ENCODE measurements around the gene NSDHL. TPM values are rescaled to one million over a fixed set of nuclear protein-coding genes. Genes with fewer than 3 reads are reported as not detected.

The NSDHL gene
- total RNA-seq, 2 donors from 2014 or later: 11.6 to 13.8 TPM

- Histone ChIP-seq H3K27ac (no peak overlapping the region), H3K4me3 (no peak overlapping the region), H3K9me3 (no peaks in the 10 kb centered on the region), H3K27me3 (replicated peaks; ENCODE audit: insufficient read depth) (no peaks in the 10 kb centered on the region), H3K36me3 (no peaks in the 10 kb centered on the region), H3K4me1 (replicated peaks) (no peaks in the 10 kb centered on the region)
- WGBS: 89% methylated on average over 2 of the region's 2 CpGs
- DNase-seq (ENCODE audit: low spot score): no peak
- intact Hi-C loops (cut with DNase I): no loop called here
- TF ChIP-seq CTCF (IDR thresholded peaks at IDR 0.05) (no peak), POLR2A (IDR thresholded peaks at IDR 0.05) (no peak), POLR2AphosphoS5 (IDR thresholded peaks at IDR 0.05) (no peak)
Measured at GRCh38 chrX:152850465-152850864, 19.6 kb downstream of the NSDHL start.

- 97% methylated on average over 7 of the region's 7 CpGs for WGBS
- no peak for DNase-seq (ENCODE audit: low spot score)
- no peak for TF ChIP-seq POLR2AphosphoS5 (IDR thresholded peaks at IDR 0.05)
- TF ChIP-seq POLR2A (IDR thresholded peaks at IDR 0.05): no peak
- TF ChIP-seq CTCF (IDR thresholded peaks at IDR 0.05): no peak
Measured at GRCh38 chrX:152853986-152854385, 23.1 kb downstream of the NSDHL start.

GRCh38 chrX:152861116-152861515 lies 30.3 kb downstream of the NSDHL start:
- no peaks in the 10 kb centered on the region for H3K36me3 ChIP-seq
- 25% methylated on average over 3 of the region's 3 CpGs for WGBS
- no peaks in the 10 kb centered on the region for H3K27me3 ChIP-seq (replicated peaks; ENCODE audit: insufficient read depth)
- DNase-seq (ENCODE audit: low spot score): no peak
- intact Hi-C loops (cut with DNase I): no loop called here
- H3K9me3 ChIP-seq: no peaks in the 10 kb centered on the region
- H3K4me3 ChIP-seq: no peak overlapping the region
- TF ChIP-seq CTCF (IDR thresholded peaks at IDR 0.05): no peak
- H3K27ac ChIP-seq: no peak overlapping the region
- no peaks in the 10 kb centered on the region for H3K4me1 ChIP-seq (replicated peaks)

More at GRCh38 chrX:152853986-152854385, 23.1 kb downstream of the NSDHL start:
- H3K36me3 ChIP-seq: no peaks in the 10 kb centered on the region
- no peaks in the 10 kb centered on the region for H3K4me1 ChIP-seq (replicated peaks)
- no peak overlapping the region for H3K27ac ChIP-seq
- no peaks in the 10 kb centered on the region for H3K9me3 ChIP-seq
- H3K27me3 ChIP-seq (replicated peaks; ENCODE audit: insufficient read depth): no peaks in the 10 kb centered on the region
- H3K4me3 ChIP-seq: no peak overlapping the region
- intact Hi-C loops (cut with DNase I): no loop called here

- Histone ChIP-seq H3K36me3 (no peaks in the 10 kb centered on the region), H3K4me1 (replicated peaks) (no peaks in the 10 kb centered on the region), H3K27me3 (replicated peaks; ENCODE audit: insufficient read depth) (no peaks in the 10 kb centered on the region), H3K27ac (no peak overlapping the region), H3K4me3 (no peak overlapping the region), H3K9me3 (no peaks in the 10 kb centered on the region)
- no peak for TF ChIP-seq POLR2A (IDR thresholded peaks at IDR 0.05)
- no peak for TF ChIP-seq CTCF (IDR thresholded peaks at IDR 0.05)
- TF ChIP-seq POLR2AphosphoS5 (IDR thresholded peaks at IDR 0.05): no peak
- no peak for DNase-seq (ENCODE audit: low spot score)
- intact Hi-C loops (cut with DNase I): no loop called here
- 77% methylated on average over 6 of the region's 6 CpGs for WGBS
Measured at GRCh38 chrX:152861826-152862225, 31.0 kb downstream of the NSDHL start.

GRCh38 chrX:152865232-152865920 lies 34.5 kb downstream of the NSDHL start:
- H3K4me3 ChIP-seq: no peak overlapping the region
- H3K4me1 ChIP-seq (replicated peaks): no peaks in the 10 kb centered on the region
- WGBS: 23% methylated on average over 17 of the region's 17 CpGs
- no peaks in the 10 kb centered on the region for H3K9me3 ChIP-seq
- H3K27me3 ChIP-seq (replicated peaks; ENCODE audit: insufficient read depth): no peaks in the 10 kb centered on the region
- intact Hi-C loops (cut with DNase I): no loop called here
- TF ChIP-seq POLR2AphosphoS5 (IDR thresholded peaks at IDR 0.05) (no peak), POLR2A (IDR thresholded peaks at IDR 0.05) (no peak), CTCF (IDR thresholded peaks at IDR 0.05) (no peak)
- DNase-seq (ENCODE audit: low spot score): peak; percentile 23
- H3K36me3 ChIP-seq: no peaks in the 10 kb centered on the region
- peak overlapping the region in 1 of 2 donors; percentile 35 for H3K27ac ChIP-seq

Measured in prostate gland (tissue), 2 donors.